Left ventricle myocardium superior (tissue), 1 donor: Measurements from ENCODE around the gene RIC3. TPM values are rescaled to one million over a fixed set of nuclear protein-coding genes. Genes with fewer than 3 reads are reported as not detected.
A peak's percentile ranks its signal among the peaks of the same experiment; 100 is the strongest.

ENCODE experiments used
- ATAC-seq: fragments of 200-7000 bp; cut with Tn5 transposase; one replicate; pipeline ENCODE4 v1.9.1; 2020; ENCODE audit warnings: mild to moderate bottlenecking, moderate library complexity
- DNase-seq: peaks from one replicate; pipeline ENCODE4 v3.0.0-alpha.2; 2020
- intact Hi-C: fragments of 100-400 bp; cut with micrococcal nuclease; formaldehyde crosslinking; loops from one replicate; pipeline ENCODE4 v1.11.0; 2022
- long read RNA-seq: library from polyadenylated mRNA; unstranded; transcript quantifications from one replicate; pipeline ENCODE4 v2.0.0, GENCODE V29; 2021
- total RNA-seq: library from RNA; stranded (reverse); fragmentation: NEBNext Ultra II Directional; extraction: Animal tissue kit (Norgen Biotek cat#: 25700); gene quantifications from one replicate; pipeline ENCODE4 v1.2.1, GENCODE V29; 2021
- donor health status: DM: no; HTN: yes; CAD: no; lungs with severe emphysema.

Gene RIC3, protein sequence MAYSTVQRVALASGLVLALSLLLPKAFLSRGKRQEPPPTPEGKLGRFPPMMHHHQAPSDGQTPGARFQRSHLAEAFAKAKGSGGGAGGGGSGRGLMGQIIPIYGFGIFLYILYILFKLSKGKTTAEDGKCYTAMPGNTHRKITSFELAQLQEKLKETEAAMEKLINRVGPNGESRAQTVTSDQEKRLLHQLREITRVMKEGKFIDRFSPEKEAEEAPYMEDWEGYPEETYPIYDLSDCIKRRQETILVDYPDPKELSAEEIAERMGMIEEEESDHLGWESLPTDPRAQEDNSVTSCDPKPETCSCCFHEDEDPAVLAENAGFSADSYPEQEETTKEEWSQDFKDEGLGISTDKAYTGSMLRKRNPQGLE
- total RNA-seq = 14.1 TPM
- long read RNA-seq, transcript RIC3-203 (6 exons, 2,929 nt) = major isoform, 15 of 22 reads
- long read RNA-seq, partial matches to known transcripts = 1 of 22 reads
- long read RNA-seq, other reads (novel, unspliced or antisense) = 5 of 22 reads

DNA sequence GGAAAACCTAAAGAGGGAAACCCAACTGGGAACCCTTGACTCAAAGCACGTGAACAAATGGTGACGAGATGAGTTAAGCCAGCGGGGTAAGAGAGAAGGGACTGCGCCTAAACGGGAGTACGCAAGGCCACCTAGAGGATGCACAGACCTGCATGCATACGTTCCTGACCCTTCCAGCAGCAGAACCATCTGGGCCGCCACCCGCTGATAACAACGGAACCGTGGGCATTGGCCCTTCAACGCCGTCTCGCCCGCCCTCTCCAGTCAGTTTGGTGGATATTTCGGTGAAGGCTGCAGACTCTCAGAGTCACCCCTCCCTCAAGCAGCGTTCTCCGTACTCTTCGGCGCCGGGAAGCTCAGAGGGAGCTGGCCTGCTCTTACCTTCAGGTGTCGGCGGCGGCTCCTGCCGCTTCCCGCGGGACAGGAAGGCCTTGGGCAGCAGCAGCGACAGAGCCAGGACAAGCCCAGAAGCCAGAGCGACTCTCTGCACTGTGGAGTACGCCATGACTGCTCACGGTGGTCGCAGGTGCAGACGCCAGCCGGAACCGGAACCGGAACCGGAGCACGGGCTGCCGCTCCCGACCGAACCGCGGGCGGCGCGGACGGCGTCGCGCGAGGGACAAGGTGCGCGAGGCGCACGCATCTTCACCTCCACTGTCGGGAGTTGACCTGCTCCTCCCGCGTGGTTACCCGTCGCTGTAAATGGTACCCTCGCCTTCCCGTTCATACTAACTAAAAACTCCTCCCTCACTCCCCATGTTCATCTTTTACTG is at the start of gene RIC3:
Gene RIC3, minus strand, starts transcription at position 541 of the 773 bp plus-strand sequence. Its CDS starts 36 bp downstream, at position 505.
- ATAC-seq (peak; percentile 93), DNase-seq (peak; percentile 72)
- intact Hi-C loops = no loop called here

DNA sequence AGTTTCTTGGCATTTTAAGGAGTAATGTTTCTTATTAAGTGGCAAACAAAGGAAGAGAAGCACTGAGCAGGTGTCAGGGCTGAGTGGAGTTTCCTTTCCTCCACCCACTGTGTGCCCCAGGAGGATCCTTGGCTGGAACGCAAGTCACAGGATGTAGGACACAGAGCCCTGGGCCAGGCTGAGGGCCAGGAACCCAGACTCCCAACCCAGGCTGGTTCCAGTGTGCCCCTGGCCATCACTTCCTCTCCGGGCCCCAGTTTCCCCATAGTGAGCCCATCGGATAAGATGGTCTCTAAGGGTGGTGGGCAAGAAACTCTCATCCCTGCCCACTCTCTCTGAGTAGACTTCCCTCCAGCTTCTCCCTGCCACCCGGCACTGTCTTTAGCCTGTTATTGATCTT is 49.6 kb upstream of the RIC3 start:
- ATAC-seq = no peak
- intact Hi-C loops = no loop called here
- no peak for DNase-seq

DNA sequence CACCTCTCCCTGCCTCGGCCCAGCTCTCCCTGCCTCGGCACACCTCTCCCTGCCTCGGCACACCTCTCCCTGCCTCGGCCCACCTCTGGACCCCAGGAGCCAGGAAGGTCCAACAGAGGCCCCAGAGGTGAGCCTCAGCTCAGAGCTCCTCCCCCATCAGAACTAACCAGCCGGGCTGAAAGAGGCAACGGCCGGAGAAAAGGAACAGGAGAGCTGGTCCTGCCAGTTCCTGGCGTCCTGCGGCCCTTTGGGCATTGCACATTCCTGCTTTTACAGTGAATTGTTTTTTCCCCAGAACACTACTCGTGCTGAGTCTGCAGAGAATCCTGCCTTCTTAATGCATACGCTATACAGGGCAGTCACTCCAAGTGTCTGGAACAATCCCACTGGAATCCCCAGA is 49.1 kb upstream of the RIC3 start:
- intact Hi-C loops = no loop called here
- no peak for ATAC-seq
- DNase-seq = no peak

DNA sequence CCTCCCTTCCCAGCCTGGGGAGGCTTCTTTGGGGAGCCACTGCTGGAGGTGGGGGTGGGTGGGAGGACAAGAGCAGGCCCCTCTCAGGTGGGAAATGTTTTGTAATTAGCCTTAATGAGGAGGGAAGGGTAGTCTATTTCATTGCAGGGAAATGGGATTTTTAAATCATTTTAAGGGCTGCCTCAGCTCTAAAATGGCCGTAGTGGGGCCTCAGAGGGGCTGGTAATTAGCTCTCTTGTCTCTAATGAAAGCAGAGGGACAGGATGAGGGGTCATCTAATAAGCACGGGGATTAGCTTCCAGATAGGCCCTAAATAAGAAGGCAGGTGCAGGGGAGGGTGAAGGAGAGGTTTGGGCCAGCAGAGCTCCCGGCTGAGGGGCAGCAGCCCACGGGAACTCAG is 48.3 kb upstream of the RIC3 start:
- no peak for DNase-seq
- intact Hi-C loops = no loop called here
- ATAC-seq = no peak

DNA sequence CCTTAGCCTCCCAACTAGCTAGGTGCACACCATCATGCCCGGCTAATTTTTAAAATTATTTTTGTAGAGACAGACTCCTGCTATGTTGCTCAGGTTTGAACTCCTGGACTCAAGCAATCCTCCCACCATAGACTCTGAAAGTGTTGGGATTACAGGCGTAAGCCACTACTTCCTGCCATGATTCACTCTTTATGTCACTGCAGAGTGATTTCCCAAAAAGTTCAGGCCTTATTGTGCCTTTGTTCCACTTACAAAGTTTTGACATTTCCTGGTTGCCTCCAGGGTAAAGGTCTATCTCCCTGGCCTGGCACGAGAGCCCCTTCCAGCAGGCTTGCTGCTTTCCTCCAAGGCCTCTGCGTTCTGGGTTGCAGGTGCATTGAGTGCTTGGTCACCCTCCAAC is 44.6 kb upstream of the RIC3 start:
- ATAC-seq = no peak
- no peak for DNase-seq
- intact Hi-C loops = no loop called here

DNA sequence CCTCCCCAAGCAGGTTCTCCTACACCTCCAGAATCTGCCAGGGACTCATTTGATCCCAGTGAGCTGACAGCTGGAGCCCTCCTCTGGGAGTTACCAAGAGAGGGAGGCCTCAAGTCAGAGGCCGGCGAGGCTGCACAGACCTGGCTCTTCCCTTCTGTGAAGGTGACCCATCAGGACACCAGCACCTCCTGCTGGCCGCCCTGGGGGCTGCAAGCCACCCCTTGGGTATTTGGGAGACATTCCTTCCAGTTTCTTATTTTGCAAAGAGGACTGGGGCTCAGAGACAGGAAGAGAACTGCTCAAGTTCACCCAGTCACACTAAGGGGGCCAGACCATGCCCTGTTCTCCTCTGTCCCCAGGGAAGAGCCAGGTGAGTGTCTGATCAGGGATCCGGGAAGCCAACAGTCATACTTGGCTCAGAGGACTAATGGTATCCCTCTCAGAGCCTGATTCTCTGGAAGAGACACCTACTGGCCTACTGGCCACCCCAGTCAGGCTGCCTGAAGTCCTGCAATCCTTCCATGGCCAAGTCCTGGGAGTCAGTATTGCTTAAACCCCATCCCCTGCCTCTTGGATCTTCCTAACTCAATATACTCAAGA is 40.5 kb upstream of the RIC3 start:
- intact Hi-C loops = no loop called here
- DNase-seq = peak; percentile 72
- ATAC-seq = no peak

DNA sequence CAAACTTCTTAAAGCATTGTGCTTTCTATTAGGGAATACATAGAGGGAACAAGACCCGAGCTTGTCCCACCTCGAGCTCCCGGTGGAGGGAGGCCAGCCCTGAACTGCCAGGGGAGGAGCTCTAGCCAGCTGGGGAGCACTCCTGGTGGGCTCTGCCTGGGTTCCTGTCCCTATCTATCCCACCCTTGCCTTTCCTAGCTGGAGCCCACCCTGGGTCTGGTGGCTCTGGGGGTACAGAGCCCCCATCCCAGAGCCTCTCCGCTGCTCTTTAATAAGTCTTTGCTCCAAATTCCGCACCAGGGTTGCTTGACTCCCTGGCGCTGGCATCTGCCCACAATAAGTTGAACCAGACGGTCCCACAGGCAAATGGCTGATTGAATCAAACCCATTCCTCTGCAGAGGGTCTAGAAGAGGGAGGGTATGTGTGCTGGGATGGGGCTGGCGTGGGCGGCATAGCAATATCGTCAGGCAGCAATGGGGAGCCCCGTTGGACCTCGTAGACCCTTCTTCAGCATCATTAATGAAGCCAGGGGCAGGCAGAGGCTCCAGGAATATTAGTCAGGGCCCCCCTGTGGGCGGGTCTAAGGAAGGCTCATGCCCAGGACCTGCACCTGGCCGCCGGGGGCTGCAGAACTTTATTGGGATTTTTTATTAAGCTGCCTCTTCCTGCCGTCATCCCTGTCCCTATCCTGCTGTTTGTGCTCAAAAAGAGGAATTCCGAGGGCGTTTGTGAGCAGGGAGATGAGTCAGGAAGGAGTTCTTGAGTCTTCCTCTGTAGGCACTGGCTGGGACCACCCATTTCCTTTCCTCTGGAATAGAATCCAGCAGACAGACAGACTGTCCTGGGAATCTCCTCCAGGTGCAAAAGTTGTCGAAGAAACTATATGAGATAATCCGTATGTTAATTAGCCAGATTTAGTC is 38.5 kb upstream of the RIC3 start:
- ATAC-seq (no peak), DNase-seq (no peak)
- intact Hi-C loops = no loop called here

DNA sequence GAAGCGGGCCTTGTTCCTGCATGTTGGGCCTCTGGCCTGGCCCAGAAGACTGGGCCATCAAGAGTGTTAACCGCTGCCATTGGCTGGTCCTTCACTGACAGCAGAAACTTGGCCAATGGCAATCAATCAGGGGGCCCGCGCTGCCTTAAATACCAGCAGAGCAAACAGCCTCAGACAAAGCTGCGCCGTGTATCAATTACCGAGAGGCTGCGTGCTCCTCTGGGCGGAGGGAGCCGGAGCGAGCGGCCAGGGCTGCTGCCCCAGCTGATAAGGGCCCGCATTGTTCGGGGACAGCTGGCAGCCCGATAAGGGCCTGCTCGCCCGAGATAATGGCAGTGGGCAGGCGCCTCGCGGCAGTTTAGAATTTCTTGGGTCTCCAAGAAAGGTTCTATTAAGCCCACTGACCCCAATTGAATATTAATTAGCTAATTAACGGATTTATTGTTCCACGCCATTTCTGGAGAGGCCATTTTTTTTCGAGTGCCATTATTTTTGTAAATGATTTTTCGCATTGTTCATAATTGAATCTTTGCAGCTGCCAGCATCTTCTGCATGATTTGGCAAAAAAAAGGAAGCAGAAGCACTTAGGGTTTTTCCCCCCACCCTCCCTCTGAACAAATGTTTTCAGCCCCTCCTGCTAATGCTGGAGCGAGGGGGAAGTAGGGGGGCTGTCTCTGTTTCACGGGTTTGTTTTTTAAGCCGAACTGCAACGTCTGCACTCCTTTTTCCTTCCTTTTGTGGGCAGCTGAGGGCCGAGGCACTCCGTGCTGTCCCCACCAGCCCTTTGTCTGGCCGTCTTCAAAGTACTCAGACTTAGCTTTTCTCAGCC is 37.6 kb upstream of the RIC3 start:
- ATAC-seq (peak; percentile 76), DNase-seq (peak; percentile 66)
- intact Hi-C loops = no loop called here

DNA sequence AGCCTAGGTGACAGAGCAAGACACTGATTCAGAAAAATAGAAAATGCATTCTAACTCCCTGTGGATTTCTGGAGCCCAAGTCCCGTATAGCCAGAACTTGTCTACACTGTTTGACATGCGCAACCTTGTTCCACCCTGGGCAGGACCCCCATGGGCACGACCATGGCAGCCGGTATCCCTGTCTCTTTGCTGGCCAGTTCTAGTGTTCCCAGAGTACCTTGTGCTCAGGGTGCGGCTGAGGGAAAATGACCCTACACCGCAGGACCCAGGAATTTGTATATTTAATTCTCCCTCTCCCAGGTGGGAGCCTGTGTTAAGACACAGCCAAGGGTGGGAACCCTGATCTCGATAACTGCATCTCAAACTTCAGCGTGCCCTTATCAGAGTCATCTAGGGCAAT is 36.7 kb upstream of the RIC3 start:
- no peak for DNase-seq
- intact Hi-C loops = no loop called here
- ATAC-seq = no peak

DNA sequence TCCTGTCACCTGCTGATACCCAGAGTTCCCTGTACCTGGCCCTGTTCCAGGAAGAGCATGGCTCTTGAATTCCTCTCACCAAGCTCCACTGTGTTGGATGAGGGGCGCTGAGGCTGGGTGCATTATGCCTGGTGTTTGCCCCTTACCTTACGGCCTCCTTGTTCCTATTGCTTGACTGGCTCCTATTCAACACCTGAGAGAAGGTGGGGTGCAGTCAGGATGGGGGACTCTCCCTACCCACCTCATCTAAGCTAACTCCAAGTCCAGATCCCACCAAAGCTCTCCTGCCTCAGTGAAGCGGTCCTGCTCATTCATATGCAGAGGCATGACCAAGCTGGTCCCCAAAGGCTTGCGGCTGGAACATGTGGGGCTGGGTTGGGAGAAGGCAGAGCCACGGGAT is 35.8 kb upstream of the RIC3 start:
- intact Hi-C loops = no loop called here
- ATAC-seq = no peak
- no peak for DNase-seq

DNA sequence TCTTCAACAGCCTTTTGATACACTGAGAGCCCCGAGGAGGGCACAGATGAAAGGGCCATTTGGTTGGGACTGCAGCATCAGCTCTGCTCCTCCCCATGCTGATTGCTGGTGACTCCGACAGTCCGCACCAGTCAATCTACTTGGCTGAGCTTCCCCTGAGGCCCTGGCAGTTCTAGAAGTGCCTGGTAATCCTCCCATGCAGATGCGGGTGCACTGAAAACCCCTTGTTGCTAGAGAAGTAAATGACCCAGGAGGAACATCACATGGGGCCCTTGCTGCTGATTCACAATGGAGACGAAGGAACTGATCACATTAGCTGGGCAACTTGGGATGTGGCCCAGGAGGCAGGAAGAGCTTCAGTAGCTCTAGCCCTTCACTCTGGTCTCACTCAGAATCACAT is 35.2 kb upstream of the RIC3 start:
- ATAC-seq = no peak
- intact Hi-C loops = no loop called here
- no peak for DNase-seq

DNA sequence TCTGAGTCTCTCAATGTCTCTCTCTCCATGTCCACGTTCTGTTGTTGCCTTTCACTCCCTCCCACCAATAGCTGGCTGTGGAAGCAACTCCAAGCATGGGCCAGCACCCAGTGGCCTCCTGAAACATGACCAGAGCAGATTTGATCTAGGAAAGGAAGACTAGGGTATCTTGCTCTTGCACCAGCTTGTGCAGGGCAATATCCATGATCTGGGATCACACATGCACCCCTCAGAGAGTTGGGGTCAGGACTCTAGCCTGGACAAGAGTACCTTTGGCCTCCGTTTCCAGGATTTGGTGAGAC is 34.5 kb upstream of the RIC3 start:
- DNase-seq (no peak), ATAC-seq (no peak)
- intact Hi-C loops = no loop called here

DNA sequence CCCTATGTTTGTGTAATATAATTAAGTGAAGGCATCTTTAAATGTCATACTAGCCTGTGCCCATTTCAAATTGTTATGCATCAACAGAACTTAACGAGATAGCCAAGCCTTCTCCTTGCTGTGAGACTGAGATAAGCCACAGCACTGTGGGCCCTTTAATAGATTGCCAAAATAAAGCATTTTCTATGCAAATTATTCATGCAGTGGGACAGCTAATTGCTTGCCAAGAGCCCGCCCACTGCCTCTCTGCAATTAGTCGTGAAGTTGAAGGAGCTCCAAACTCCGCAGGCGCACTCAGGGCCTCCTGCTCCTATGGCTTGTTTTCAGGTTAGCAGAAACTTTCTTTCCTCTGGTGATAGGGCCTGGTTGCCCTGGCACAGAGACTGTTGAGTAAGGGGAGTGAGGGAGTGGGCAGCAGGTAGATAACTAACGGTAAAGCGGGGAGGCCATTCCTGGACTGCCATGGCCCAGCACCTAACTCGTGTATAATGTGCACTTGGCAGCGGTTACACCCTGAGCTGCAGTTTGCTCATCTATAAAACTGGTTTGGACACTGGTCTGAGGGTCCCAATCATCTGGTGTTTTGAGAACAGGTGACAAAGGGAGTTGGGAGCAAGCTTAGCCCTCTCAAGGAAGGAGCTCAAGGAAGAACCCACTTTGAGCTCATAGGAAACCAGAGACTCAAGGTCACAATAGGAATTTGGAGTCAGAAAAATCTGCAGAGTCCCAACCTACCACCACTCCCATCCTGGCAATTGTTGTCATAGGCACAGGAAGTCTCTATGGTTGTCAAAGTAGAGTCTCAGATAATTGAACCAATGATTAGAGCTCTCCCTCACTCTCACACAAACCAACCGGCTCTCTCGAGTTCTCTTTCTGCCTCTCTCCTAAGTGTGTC is 33.9 kb upstream of the RIC3 start:
- intact Hi-C loops = no loop called here
- DNase-seq = no peak

DNA sequence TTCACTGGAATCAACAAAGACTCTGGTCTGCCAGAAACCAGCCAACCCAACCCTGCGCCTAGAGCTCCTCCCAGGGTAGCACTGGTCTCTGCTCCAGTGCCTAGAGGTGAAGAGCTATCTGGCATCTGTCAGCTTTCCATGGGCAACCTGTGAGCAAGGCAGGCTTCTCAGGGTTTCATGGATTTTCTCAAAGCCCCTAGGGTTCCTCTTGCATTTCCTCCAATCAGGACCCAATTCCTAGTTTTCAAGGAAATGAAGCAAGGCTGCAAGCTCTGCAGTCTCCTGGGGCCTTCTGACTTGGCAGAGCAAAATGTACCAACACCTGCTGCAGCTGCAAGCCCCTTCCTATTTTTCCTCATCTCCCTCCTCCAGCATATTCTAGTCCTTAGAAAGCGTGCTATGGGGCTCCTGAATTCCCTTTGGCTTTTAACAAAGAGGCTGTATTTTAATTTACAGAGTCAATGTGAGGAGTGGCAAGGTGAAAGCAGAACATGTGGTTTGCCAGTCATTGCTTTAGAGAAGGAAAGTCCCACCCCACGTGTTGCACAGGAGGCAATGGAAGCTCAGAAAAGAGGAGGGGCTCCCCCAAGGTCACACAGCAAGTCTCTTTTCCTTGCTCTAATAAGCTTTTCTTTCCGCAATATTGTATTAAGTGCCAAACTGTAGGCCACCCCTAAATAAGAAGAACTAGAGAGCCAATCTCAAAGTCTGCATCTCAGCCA is 33.0 kb upstream of the RIC3 start:
- ATAC-seq = peak; percentile 22
- intact Hi-C loops = no loop called here
- DNase-seq = no peak

More for the DNA sequence above, 33.9 kb upstream of the RIC3 start:
- no peak for ATAC-seq

DNA sequence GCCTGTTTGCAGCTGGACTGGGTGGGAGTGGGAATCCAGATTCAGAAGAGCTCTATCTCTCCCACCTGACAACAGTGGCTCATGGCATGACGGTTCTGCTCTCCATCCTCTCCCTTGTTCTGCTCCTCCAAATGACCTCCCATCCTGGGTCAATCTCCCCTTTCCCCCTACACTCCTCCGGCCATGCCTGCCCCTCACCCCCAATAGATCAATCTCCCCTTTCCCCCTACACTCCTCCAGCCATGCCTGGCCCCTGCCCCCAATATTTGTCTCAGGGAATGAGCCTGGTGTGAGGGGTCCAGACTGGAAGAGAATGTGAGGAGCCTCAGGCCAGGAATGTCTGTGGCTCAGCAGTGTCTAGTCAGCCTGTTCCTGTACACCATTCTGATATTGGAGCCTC is 30.9 kb upstream of the RIC3 start:
- DNase-seq (no peak), ATAC-seq (no peak)
- intact Hi-C loops = no loop called here

DNA sequence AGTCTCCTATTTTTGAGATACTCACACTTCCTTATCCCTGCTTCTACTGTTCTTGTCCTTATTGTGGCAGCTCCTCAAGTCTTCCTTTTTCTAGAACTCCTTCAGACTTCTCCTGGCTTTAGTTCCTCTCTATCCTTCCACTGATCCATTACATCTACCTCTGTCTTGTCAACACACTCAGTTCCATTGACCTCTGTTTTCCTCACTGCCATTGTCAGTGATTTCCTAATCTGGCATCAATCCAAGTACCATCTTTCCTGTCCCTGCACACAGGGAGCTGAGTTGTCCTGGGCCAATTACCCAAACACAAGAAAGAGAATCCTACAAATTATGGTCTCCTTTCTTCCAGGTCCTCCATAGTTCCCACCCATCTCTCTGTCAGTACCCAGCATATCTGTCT is 27.9 kb upstream of the RIC3 start:
- no peak for DNase-seq
- intact Hi-C loops = no loop called here
- no peak for ATAC-seq

DNA sequence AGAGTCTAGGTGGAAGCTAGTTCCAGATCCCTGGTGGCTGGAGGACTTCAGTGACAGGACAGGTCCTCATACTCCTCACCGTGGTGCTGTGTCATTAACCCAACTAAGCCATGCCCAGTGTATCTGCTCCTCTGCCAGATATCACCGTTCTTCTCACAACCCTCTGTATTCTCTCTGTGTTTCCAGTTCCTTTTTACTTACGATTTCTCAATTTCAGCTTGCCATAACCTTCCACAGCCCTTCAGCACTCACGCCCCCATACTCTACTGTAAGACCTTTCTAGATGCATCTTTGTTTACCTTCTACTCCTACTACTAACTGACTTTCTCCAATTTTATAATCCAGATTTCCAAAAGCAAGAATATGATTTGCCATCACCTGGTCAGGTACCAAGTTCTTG is 26.1 kb upstream of the RIC3 start:
- ATAC-seq (no peak), DNase-seq (no peak)
- intact Hi-C loops = no loop called here
